ENCODE measurements around the gene STK35. TPM values are rescaled to one million over a fixed set of nuclear protein-coding genes. Genes with fewer than 3 reads are reported as not detected.

STK35 gene
- total and polyA plus RNA-seq, 9 of the 15 experiments (the other 6 are each of a cell fraction or from before 2014, with no cell fraction given) = 1.0 to 11.0 (median 6.3) TPM

DNA sequence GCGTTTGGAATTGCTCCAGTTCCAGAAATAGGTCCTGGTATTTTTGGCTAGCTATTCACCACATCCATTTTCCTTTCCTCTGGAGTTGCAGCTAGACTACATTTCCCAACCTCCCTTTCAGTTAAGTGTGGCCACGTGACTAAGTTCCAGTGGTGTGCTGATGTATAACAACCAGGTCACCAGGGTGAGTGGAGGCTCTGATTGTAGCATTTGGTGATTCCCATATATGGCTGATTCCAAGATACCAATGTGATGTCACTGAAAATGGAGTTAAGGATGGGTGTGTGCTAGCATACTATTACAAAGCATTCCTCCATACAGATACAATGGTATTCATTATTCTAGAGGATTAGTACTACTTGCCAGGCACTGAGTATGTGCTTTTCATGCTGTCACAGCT, 49.7 kb upstream of the STK35 start:
- no TSS peak for BruUV-seq (replicated peaks)
- TF ChIP-seq CBFA2T2 (conservative IDR thresholded peaks at IDR 0.05) = no peak
- 0 out of 2 replicates have a peak, but pooled peaks have one; percentile 20 for TF ChIP-seq ZNF175 (CRISPR knock-in tag; IDR thresholded peaks at IDR 0.05; ENCODE audit: low read depth)
- TF ChIP-seq ZNF24 (IDR thresholded peaks at IDR 0.05) = no peak
- 0 out of 2 replicates have a peak, but pooled peaks have one; percentile 27 for TF ChIP-seq RAD51 (IDR thresholded peaks at IDR 0.05; ENCODE audit: borderline replicate concordance, low read depth)
- TF ChIP-seq JUND (IDR thresholded peaks at IDR 0.05; ENCODE audit: borderline replicate concordance, low read depth, low read length) = no peak
- TF ChIP-seq JUND (tag; IDR thresholded peaks at IDR 0.05; ENCODE audit: borderline replicate concordance, low read depth, low read length) = no peak
- no peak for TF ChIP-seq SMAD1 (IDR thresholded peaks at IDR 0.05; ENCODE audit: low read depth, low read length, partially characterized antibody)
- TF ChIP-seq SIX5 (IDR thresholded peaks at IDR 0.05; ENCODE audit: borderline replicate concordance in 1 of 2, insufficient read depth in 1 of 2, low read depth in 1 of 2, low read length in 2 of 2) = no peak
- TF ChIP-seq NFIC (IDR thresholded peaks at IDR 0.05) = no peak
- TF ChIP-seq RNF2 (IDR thresholded peaks at IDR 0.05) = no peak
- no peak for TF ChIP-seq RBM15 (IDR thresholded peaks at IDR 0.05; ENCODE audit: insufficient read depth, low read length)
- TF ChIP-seq, protein P1, sequence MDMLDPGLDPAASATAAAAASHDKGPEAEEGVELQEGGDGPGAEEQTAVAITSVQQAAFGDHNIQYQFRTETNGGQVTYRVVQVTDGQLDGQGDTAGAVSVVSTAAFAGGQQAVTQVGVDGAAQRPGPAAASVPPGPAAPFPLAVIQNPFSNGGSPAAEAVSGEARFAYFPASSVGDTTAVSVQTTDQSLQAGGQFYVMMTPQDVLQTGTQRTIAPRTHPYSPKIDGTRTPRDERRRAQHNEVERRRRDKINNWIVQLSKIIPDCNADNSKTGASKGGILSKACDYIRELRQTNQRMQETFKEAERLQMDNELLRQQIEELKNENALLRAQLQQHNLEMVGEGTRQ (CRISPR knock-in tag; IDR thresholded peaks at IDR 0.05) = peak; percentile 55
- TF ChIP-seq ARHGAP35 (IDR thresholded peaks at IDR 0.05; ENCODE audit: partially characterized antibody) = no peak
- no peak for TF ChIP-seq ZNF584 (CRISPR knock-in tag; IDR thresholded peaks at IDR 0.05; ENCODE audit: low read depth)
- TF ChIP-seq HCFC1 (IDR thresholded peaks at IDR 0.05; ENCODE audit: low read depth, low read length) = 0 out of 2 replicates have a peak, but pooled peaks have one; percentile 12
- TF ChIP-seq ZSCAN29 (IDR thresholded peaks at IDR 0.05) = no peak
- TF ChIP-seq, protein P2, sequence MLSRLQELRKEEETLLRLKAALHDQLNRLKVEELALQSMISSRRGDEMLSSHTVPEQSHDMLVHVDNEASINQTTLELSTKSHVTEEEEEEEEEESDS (CRISPR knock-in tag; IDR thresholded peaks at IDR 0.05) = no peak
- no peak for TF ChIP-seq ZNF778 (CRISPR knock-in tag; IDR thresholded peaks at IDR 0.05)
- TF ChIP-seq KDM4B (IDR thresholded peaks at IDR 0.05; ENCODE audit: borderline replicate concordance in 2 of 2, low read depth in 1 of 2) = no peak
- no peak for TF ChIP-seq NELFE (IDR thresholded peaks at IDR 0.05; ENCODE audit: insufficient read depth, insufficient read length)
- TF ChIP-seq CXXC5 (CRISPR knock-in tag; IDR thresholded peaks at IDR 0.05) = no peak
- TF ChIP-seq TEAD2 (tag; IDR thresholded peaks at IDR 0.05) = no peak
- TF ChIP-seq FOXP1 (CRISPR knock-in tag; IDR thresholded peaks at IDR 0.05) = no peak
- TF ChIP-seq, protein P3, sequence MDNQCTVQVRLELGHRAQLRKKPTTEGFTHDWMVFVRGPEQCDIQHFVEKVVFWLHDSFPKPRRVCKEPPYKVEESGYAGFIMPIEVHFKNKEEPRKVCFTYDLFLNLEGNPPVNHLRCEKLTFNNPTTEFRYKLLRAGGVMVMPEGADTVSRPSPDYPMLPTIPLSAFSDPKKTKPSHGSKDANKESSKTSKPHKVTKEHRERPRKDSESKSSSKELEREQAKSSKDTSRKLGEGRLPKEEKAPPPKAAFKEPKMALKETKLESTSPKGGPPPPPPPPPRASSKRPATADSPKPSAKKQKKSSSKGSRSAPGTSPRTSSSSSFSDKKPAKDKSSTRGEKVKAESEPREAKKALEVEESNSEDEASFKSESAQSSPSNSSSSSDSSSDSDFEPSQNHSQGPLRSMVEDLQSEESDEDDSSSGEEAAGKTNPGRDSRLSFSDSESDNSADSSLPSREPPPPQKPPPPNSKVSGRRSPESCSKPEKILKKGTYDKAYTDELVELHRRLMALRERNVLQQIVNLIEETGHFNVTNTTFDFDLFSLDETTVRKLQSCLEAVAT (IDR thresholded peaks at IDR 0.05) = no peak

More for the DNA sequence above, 49.7 kb upstream of the STK35 start:
- in situ Hi-C loops (cut with MboI) = no loop called here
- Histone ChIP-seq H3K27me3 (ENCODE audit: control insufficient read depth in 2 of 2, insufficient read depth in 2 of 2, low read length in 2 of 2) (peaks cover 0 to 5% of the 10 kb centered on the region in 2 experiments; a peak in 1 of 5 replicates), H3K36me3 (ENCODE audit: control insufficient read depth, insufficient read depth, low read length) (no peaks in the 10 kb centered on the region), H3K9me3 (replicated peaks; ENCODE audit: control insufficient read depth, insufficient read depth, low read depth, low read length) (no peaks in the 10 kb centered on the region), H3K79me2 (ENCODE audit: control insufficient read depth, insufficient read depth, low read length) (no peaks in the 10 kb centered on the region), H2AFZ (ENCODE audit: low read depth, low read length) (no peak overlapping the region), H3K9me1 (ENCODE audit: control insufficient read depth, insufficient read depth, low read length) (no peaks in the 10 kb centered on the region), H3K27ac (ENCODE audit: extremely low read depth, low read depth, low read length) (no peak overlapping the region), H4K20me1 (replicated peaks; ENCODE audit: control insufficient read depth, insufficient read depth, low read length) (no peaks in the 10 kb centered on the region), H3K4me2 (ENCODE audit: insufficient read depth, low read length) (no peak overlapping the region), H3K4me1 (replicated peaks in 1 of 2; ENCODE audit: control insufficient read depth in 2 of 2, insufficient read depth in 2 of 2, low read length in 2 of 2) (no peaks in the 10 kb centered on the region), H3K4me3 (no peak overlapping the region), H3K9ac (ENCODE audit: insufficient read depth in 1 of 2, low read depth in 2 of 2, low read length in 2 of 2) (no peak overlapping the region)
- intact Hi-C loops (cut with micrococcal nuclease) = no loop called here
- ATAC-seq (no peak), FAIRE-seq (no peak), DNase-seq (ENCODE audit: extremely low read depth in 1 of 4, low spot score in 3 of 4) (no peak)
- CTCF ChIA-PET (ENCODE audit: low intra/inter-chr PET ratio) = no interaction called here
- 0% methylated on average over 2 of the region's 2 CpGs for WGBS (ENCODE audit: insufficient coverage, low coverage, missing lambda C conversion rate)
- POLR2A ChIA-PET = no interaction called here
